Measurements from ENCODE around the gene SIDT2. TPM values are rescaled to one million over a fixed set of nuclear protein-coding genes. Genes with fewer than 3 reads are reported as not detected.

The SIDT2 gene
- total RNA-seq, 1 experiment from 2014 or later: 20.3 TPM

- peaks cover 25% of the 10 kb centered on the region for H3K4me1 ChIP-seq (replicated peaks; ENCODE audit: insufficient read depth)
- H4K20me1 ChIP-seq (ENCODE audit: insufficient read depth): peaks cover 7% of the 10 kb centered on the region; the same call in 1 of the 2 replicates
- POLR2A ChIA-PET (ENCODE audit: unreplicated experiment): no interaction called here
- TF ChIP-seq EZH2 (IDR thresholded peaks at IDR 0.05; ENCODE audit: low read depth) (no peak), CTCF (conservative IDR thresholded peaks at IDR 0.05) (peak; percentile 92)
- H3K36me3 ChIP-seq (ENCODE audit: low read depth): peaks cover 12% of the 10 kb centered on the region
- no peak within 1 kb of the TSS for H3K27ac ChIP-seq
- peak within 1 kb of the TSS; percentile 99 for H3K4me2 ChIP-seq
- CTCF ChIA-PET: interaction anchor here (1.1 kb wide), 1 partner anchor 10 kb away, joined by 5 read pairs; no protein-coding TSS in a partner anchor
- peak; percentile 51 to 73 for DNase-seq
- peaks cover 40% of the 10 kb centered on the region for H3K79me2 ChIP-seq (ENCODE audit: low read depth)
- no peaks in the 10 kb centered on the region for H3K9me3 ChIP-seq (ENCODE audit: insufficient read depth, low read depth)
- intact Hi-C loops (cut with micrococcal nuclease; ENCODE audit: unreplicated experiment): loop anchor here (2.0 to 5.0 kb wide), 2 partner anchors 97 to 445 kb away; partner anchors contain the start of gene ZPR1
- H3F3A ChIP-seq (ENCODE audit: insufficient read depth, low read depth): peaks cover 15% of the 10 kb centered on the region; the same call in 1 of the 2 replicates
- no TSS peak for BruUV-seq (replicated peaks)
- peak within 1 kb of the TSS; percentile 100 for H2AFZ ChIP-seq
- H3K9me2 ChIP-seq (ENCODE audit: insufficient read depth): no peaks in the 10 kb centered on the region
- H3K4me3 ChIP-seq: peak within 1 kb of the TSS; percentile 99
- no peaks in the 10 kb centered on the region for H3K27me3 ChIP-seq (ENCODE audit: insufficient read depth, low read depth)
Observed at GRCh38 chr11:117232092-117232878, 53.7 kb downstream of the SIDT2 start, which contains the start of gene RNF214. RNF214 (plus strand) TSS chr11:117232671; CDS start chr11:117234273, 1,602 bp downstream.

- H3K79me2 ChIP-seq (ENCODE audit: low read depth): peaks cover 40% of the 10 kb centered on the region
- BruUV-seq (replicated peaks): no TSS peak
- peak overlapping the region; percentile 99 for H3K4me3 ChIP-seq
- H3K36me3 ChIP-seq (ENCODE audit: low read depth): peaks cover 12% of the 10 kb centered on the region
- H3K27ac ChIP-seq: no peak overlapping the region
- intact Hi-C loops (cut with micrococcal nuclease; ENCODE audit: unreplicated experiment): loop anchor here (2.0 to 5.0 kb wide), 2 partner anchors 96 to 446 kb away; partner anchors contain the start of gene ZPR1
- H3K4me1 ChIP-seq (replicated peaks; ENCODE audit: insufficient read depth): peaks cover 25% of the 10 kb centered on the region
- H3F3A ChIP-seq (ENCODE audit: insufficient read depth, low read depth): peaks cover 15% of the 10 kb centered on the region; the same call in 1 of the 2 replicates
- CTCF ChIA-PET: no interaction called here
- DNase-seq: no peak
- H2AFZ ChIP-seq: peak overlapping the region; percentile 85
- H3K9me3 ChIP-seq (ENCODE audit: insufficient read depth, low read depth): no peaks in the 10 kb centered on the region
- no peaks in the 10 kb centered on the region for H3K27me3 ChIP-seq (ENCODE audit: insufficient read depth, low read depth)
- no peak for TF ChIP-seq EZH2 (IDR thresholded peaks at IDR 0.05; ENCODE audit: low read depth)
- TF ChIP-seq CTCF (conservative IDR thresholded peaks at IDR 0.05): no peak
- POLR2A ChIA-PET (ENCODE audit: unreplicated experiment): no interaction called here
- peak overlapping the region; percentile 87 for H3K4me2 ChIP-seq
- H4K20me1 ChIP-seq (ENCODE audit: insufficient read depth): peaks cover 7% of the 10 kb centered on the region; the same call in 1 of the 2 replicates
- H3K9me2 ChIP-seq (ENCODE audit: insufficient read depth): no peaks in the 10 kb centered on the region
Observed at GRCh38 chr11:117232911-117233409, 54.4 kb downstream of the SIDT2 start.

GRCh38 chr11:117238221-117238620 is 59.7 kb downstream of the SIDT2 start:
- BruUV-seq (replicated peaks): no TSS peak
- no peak overlapping the region for H3K27ac ChIP-seq
- peaks cover 18% of the 10 kb centered on the region; the same call in 1 of the 2 replicates for H3F3A ChIP-seq (ENCODE audit: insufficient read depth, low read depth)
- H3K27me3 ChIP-seq (ENCODE audit: insufficient read depth, low read depth): no peaks in the 10 kb centered on the region
- H3K9me2 ChIP-seq (ENCODE audit: insufficient read depth): no peaks in the 10 kb centered on the region
- TF ChIP-seq EZH2 (IDR thresholded peaks at IDR 0.05; ENCODE audit: low read depth): no peak
- TF ChIP-seq CTCF (conservative IDR thresholded peaks at IDR 0.05): no peak
- H3K4me2 ChIP-seq: no peak overlapping the region
- no peak overlapping the region for H3K4me3 ChIP-seq
- peaks cover 10% of the 10 kb centered on the region for H3K4me1 ChIP-seq (replicated peaks; ENCODE audit: insufficient read depth)
- intact Hi-C loops (cut with micrococcal nuclease; ENCODE audit: unreplicated experiment): no loop called here
- no peaks in the 10 kb centered on the region for H3K9me3 ChIP-seq (ENCODE audit: insufficient read depth, low read depth)
- no peaks in the 10 kb centered on the region for H4K20me1 ChIP-seq (ENCODE audit: insufficient read depth)
- no peak overlapping the region for H2AFZ ChIP-seq
- peaks cover 11% of the 10 kb centered on the region for H3K79me2 ChIP-seq (ENCODE audit: low read depth)
- POLR2A ChIA-PET (ENCODE audit: unreplicated experiment): no interaction called here
- peaks cover 4% of the 10 kb centered on the region for H3K36me3 ChIP-seq (ENCODE audit: low read depth)
- CTCF ChIA-PET: interaction anchor here (0.7 kb wide), 1 partner anchor 82 kb away, joined by 10 read pairs; no protein-coding TSS in a partner anchor
- DNase-seq: no peak
